IMR-90 (cell line): ENCODE data around the gene LIN37. TPM values are rescaled to one million over a fixed set of nuclear protein-coding genes. Genes with fewer than 3 reads are reported as not detected.

Source experiments
- ATAC-seq: fragments of 200-7000 bp; cut with Tn5 transposase; 2 replicates; pipeline ENCODE4 v1.9.1; 2020; ENCODE audit warnings: low read depth, mild to moderate bottlenecking, moderate library complexity
- BruUV-seq: library from RNA; stranded (reverse); fragments of 400-500 nt; replicated peaks from 2 replicates; lab custom pipeline; 2021; lab: Mats Ljungman, UMichigan
- CTCF ChIA-PET: fragments of 300-600 bp; formaldehyde crosslinking; extraction: SDS; loops from one replicate; lab custom pipeline; 2021; ENCODE audit warnings: antibody characterized with exemption; lab: Yijun Ruan, JAX
- POLR2A ChIA-PET: fragments of 300-600 bp; sonication (Branson Sonifier 250); formaldehyde crosslinking; loops from one replicate; lab custom pipeline; 2022; ENCODE audit warnings: antibody characterized with exemption; ENCODE audit not compliant: unreplicated experiment; lab: Charles Lee
- DNase-seq: peaks from one replicate; pipeline ENCODE4 v3.0.0; 2013
- H2AFZ ChIP-seq: replicated peaks from 2 replicates; pipeline ENCODE3; 2013; ENCODE audit warnings: low read length, mild to moderate bottlenecking; ENCODE audit not compliant: poor library complexity
- H2AK5ac ChIP-seq: 2 replicates; pipeline ENCODE4 v1.6.1; 2013; ENCODE audit warnings: low read depth, low read length, inconsistent platforms
- H2AK9ac ChIP-seq: replicated peaks from 2 replicates; pipeline ENCODE3; 2013; ENCODE audit warnings: mild to moderate bottlenecking, low read depth, low read length, moderate library complexity; ENCODE audit not compliant: poor library complexity
- H2BK120ac ChIP-seq: 2 replicates; pipeline ENCODE4 v1.6.1; 2013; ENCODE audit warnings: low read depth, low read length, inconsistent platforms
- H2BK15ac ChIP-seq: 3 replicates; pipeline ENCODE4 v1.6.1; 2013; ENCODE audit warnings: low read depth, low read length, inconsistent platforms
- H2BK20ac ChIP-seq: 2 replicates; pipeline ENCODE4 v1.6.1; 2013; ENCODE audit warnings: low read depth, mild to moderate bottlenecking, inconsistent platforms, low read length, moderate library complexity
- H2BK5ac ChIP-seq: 2 replicates; pipeline ENCODE4 v1.6.1; 2013; ENCODE audit warnings: mild to moderate bottlenecking, low read depth, low read length, inconsistent platforms; ENCODE audit not compliant: poor library complexity, severe bottlenecking
- H3K14ac ChIP-seq: replicated peaks from 2 replicates; pipeline ENCODE4 v1.6.1; 2013; ENCODE audit warnings: low read depth, low read length, inconsistent platforms
- H3K18ac ChIP-seq: 2 replicates; pipeline ENCODE4 v1.6.1; 2013; ENCODE audit warnings: low read depth, low read length, control low read depth
- H3K23ac ChIP-seq: 2 replicates; pipeline ENCODE4 v1.6.1; 2013; ENCODE audit warnings: low read depth, low read length, inconsistent platforms
- H3K27ac ChIP-seq: 2 replicates; pipeline ENCODE4 v1.5.1; 2013; ENCODE audit warnings: mild to moderate bottlenecking, control low read depth, low read length; ENCODE audit not compliant: insufficient read depth
- H3K27me3 ChIP-seq: 2 replicates; pipeline ENCODE4 v1.6.1; 2013; ENCODE audit warnings: low read length; ENCODE audit not compliant: control insufficient read depth, insufficient read depth
- H3K36me3 ChIP-seq: 2 replicates; pipeline ENCODE4 v1.6.1; 2013; ENCODE audit warnings: low read length, mixed read lengths; ENCODE audit not compliant: control insufficient read depth, insufficient read depth
- H3K4ac ChIP-seq: 2 replicates; pipeline ENCODE4 v1.6.1; 2013; ENCODE audit warnings: low read depth, low read length, inconsistent platforms
- H3K4me1 ChIP-seq: 2 replicates; pipeline ENCODE4 v1.6.1; 2013; ENCODE audit warnings: low read length, mixed read lengths; ENCODE audit not compliant: control insufficient read depth, insufficient read depth
- H3K4me2 ChIP-seq: 2 replicates; pipeline ENCODE4 v1.6.1; 2013; ENCODE audit warnings: low read depth, mild to moderate bottlenecking, control low read depth, low read length, moderate library complexity
- H3K4me3 ChIP-seq: 2 replicates; pipeline ENCODE4 v1.5.1; 2013; ENCODE audit warnings: low read depth, mild to moderate bottlenecking, control low read depth, low read length, moderate library complexity; ENCODE audit not compliant: insufficient read depth
- H3K56ac ChIP-seq: 2 replicates; pipeline ENCODE4 v1.6.1; 2013; ENCODE audit warnings: low read length, inconsistent platforms; ENCODE audit not compliant: insufficient read depth; ENCODE audit errors: extremely low read depth
- H3K79me1 ChIP-seq, 2 experiments: 2 replicates each; pipeline ENCODE4 v1.6.1; 2013; ENCODE audit warnings: low read length in 2 of 2, inconsistent platforms in 1 of 2, low read depth in 1 of 2
- H3K9ac ChIP-seq: 2 replicates; pipeline ENCODE4 v1.6.1; 2013; ENCODE audit warnings: low read depth, low read length, control low read depth
- H3K9me1 ChIP-seq: 2 replicates; pipeline ENCODE4 v1.6.1; 2013; ENCODE audit warnings: low read length, inconsistent platforms; ENCODE audit not compliant: insufficient read depth
- H3K9me3 ChIP-seq: 2 replicates; pipeline ENCODE4 v1.6.1; 2013; ENCODE audit warnings: low read length; ENCODE audit not compliant: control insufficient read depth, insufficient read depth
- H4K20me1 ChIP-seq: 2 replicates; pipeline ENCODE4 v1.6.1; 2013; ENCODE audit warnings: low read length, inconsistent platforms; ENCODE audit not compliant: insufficient read depth
- H4K5ac ChIP-seq: 2 replicates; pipeline ENCODE4 v1.6.1; 2013; ENCODE audit warnings: mild to moderate bottlenecking, low read depth, low read length, control low read depth
- H4K8ac ChIP-seq, 2 experiments: 2 replicates each; pipeline ENCODE4 v1.6.1; 2013; ENCODE audit warnings: low read depth in 2 of 2, low read length in 2 of 2, control low read depth in 1 of 2, inconsistent platforms in 1 of 2
- H4K91ac ChIP-seq: 2 replicates; pipeline ENCODE4 v1.6.1; 2013; ENCODE audit warnings: low read depth, low read length, inconsistent platforms; ENCODE audit not compliant: insufficient read depth
- MAZ ChIP-seq: IDR thresholded peaks from 2 replicates; pipeline ENCODE4 v1.6.1; 2012; ENCODE audit warnings: low read depth, mild to moderate bottlenecking, low read length, improper control_type of control experiment, moderate library complexity, borderline replicate concordance
- RFX5 ChIP-seq: IDR thresholded peaks from 2 replicates; pipeline ENCODE4 v1.8.0; 2012; ENCODE audit warnings: low read depth, mild to moderate bottlenecking, low read length, moderate library complexity
- WGBS, 2 experiments: methylation state at CpG; one replicate each; pipeline versions ENCODE4 v1.1.5 to v1.1.7; 2013; ENCODE audit warnings: missing lambda C conversion rate in 2 of 2; ENCODE audit not compliant: insufficient read length in 1 of 2; ENCODE audit errors: extremely low coverage in 2 of 2; 5-methylcytosine and 5-hydroxymethylcytosine counted together
- dilution Hi-C: fragments of 300-500 bp; cut with HindIII; formaldehyde crosslinking; loops from one replicate; pipeline ENCODE4 v1.14.3; 2018; ENCODE audit warnings: low sequenced_read_pairs; ENCODE audit not compliant: unreplicated experiment
- in situ Hi-C: fragments of 300-500 bp; cut with MboI; formaldehyde crosslinking; loops from 3 replicates; pipeline ENCODE4 v1.14.3; 2019; ENCODE audit warnings: low sequenced_read_pairs, inconsistent platforms, mixed read lengths
- intact Hi-C: fragments of 100-400 bp; cut with micrococcal nuclease; formaldehyde crosslinking; loops from 2 replicates; pipeline ENCODE4 v1.10.0; 2022
- polyA plus RNA-seq, 3 experiments: library from polyadenylated mRNA; depleted of rRNA; stranded (reverse); fragments of >200 nt; gene quantifications; 2 replicates each; pipeline ENCODE4 v1.2.3, GENCODE V29; 2012; ENCODE audit warnings: low replicate concordance in 1 of 3
- total RNA-seq: library from RNA; depleted of rRNA; stranded (reverse); fragments of >200 nt; gene quantifications from 2 replicates; pipeline ENCODE4 v1.2.3, GENCODE V29; 2012

Gene LIN37
- total and polyA plus RNA-seq, 2 of the 4 experiments (the other 2 are of a cell fraction) = 12.7 to 23.1 TPM

DNA sequence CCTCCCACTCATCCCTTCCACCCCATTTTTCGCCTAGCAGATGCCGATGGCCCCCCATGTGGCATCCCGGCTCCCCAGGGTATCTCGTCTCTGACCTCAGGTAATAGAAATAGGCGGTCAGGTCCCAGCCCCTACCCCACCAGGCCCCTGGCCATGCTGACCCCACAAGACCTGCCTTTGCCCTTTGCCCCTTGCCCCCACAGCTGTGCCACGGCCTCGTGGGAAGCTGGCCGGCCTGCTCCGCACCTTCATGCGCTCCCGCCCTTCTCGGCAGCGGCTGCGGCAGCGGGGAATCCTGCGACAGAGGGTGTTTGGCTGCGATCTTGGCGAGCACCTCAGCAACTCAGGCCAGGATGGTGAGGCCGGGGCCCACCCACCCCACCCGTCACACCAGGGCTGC is 32.3 kb downstream of the LIN37 start:
- no peak overlapping the region for H3K9ac ChIP-seq
- no peak overlapping the region for H2BK15ac ChIP-seq
- in situ Hi-C loops (no loop called here), intact Hi-C loops (no loop called here), dilution Hi-C loops (no loop called here)
- peaks cover 6% of the 10 kb centered on the region for H3K4me1 ChIP-seq
- H3K79me1 ChIP-seq = peaks cover 7 to 18% of the 10 kb centered on the region in 2 experiments
- H2BK5ac ChIP-seq = no peak overlapping the region
- H3K4me2 ChIP-seq = no peak overlapping the region
- H3K9me1 ChIP-seq = peaks cover 6% of the 10 kb centered on the region; the same call in 1 of the 2 replicates
- no peak overlapping the region for H4K8ac ChIP-seq
- H4K5ac ChIP-seq = no peak overlapping the region
- H3K14ac ChIP-seq = no peak overlapping the region
- no peaks in the 10 kb centered on the region for H3K9me3 ChIP-seq
- no peak overlapping the region for H2BK120ac ChIP-seq
- H3K27me3 ChIP-seq = no peaks in the 10 kb centered on the region
- H3K56ac ChIP-seq = no peak overlapping the region
- CTCF ChIA-PET = no interaction called here
- no peak overlapping the region for H3K27ac ChIP-seq
- no peak overlapping the region for H2AFZ ChIP-seq
- no peak overlapping the region for H3K23ac ChIP-seq
- WGBS, 2 experiments = 92% methylated on average over 12 of the region's 20 CpGs; no CpG with 5 or more reads in 1 of the 2 experiments
- no peak overlapping the region for H2BK20ac ChIP-seq
- no peak overlapping the region for H3K18ac ChIP-seq
- POLR2A ChIA-PET = no interaction called here
- no peak for DNase-seq
- BruUV-seq = no TSS peak
- no peak overlapping the region for H2AK5ac ChIP-seq
- ATAC-seq = no peak
- H3K4ac ChIP-seq = no peak overlapping the region
- H4K91ac ChIP-seq = no peak overlapping the region
- no peak overlapping the region for H3K4me3 ChIP-seq
- H3K36me3 ChIP-seq = peaks cover 16% of the 10 kb centered on the region
- no peaks in the 10 kb centered on the region for H4K20me1 ChIP-seq
- no peak for TF ChIP-seq RFX5
- no peak for TF ChIP-seq MAZ
- no peak overlapping the region for H2AK9ac ChIP-seq
